SK-N-SH treated with all-trans-retinoic acid at 6 μM for 48 hours (cell line): Measurements from ENCODE around the gene C3orf49.

Experiments used
- BACH2 ChIP-seq: fragments of 250-450 bp; sonication (Bioruptor Pico); IDR thresholded peaks from 2 replicates; pipeline ENCODE4 v1.9.0; 2021; ENCODE audit warnings: mild to moderate bottlenecking, borderline replicate concordance
- CSDC2 ChIP-seq: fragments of 250-450 bp; sonication (Bioruptor Pico); IDR thresholded peaks from 2 replicates; pipeline ENCODE4 v1.5.0; 2020; ENCODE audit warnings: mild to moderate bottlenecking, moderate library complexity
- PPARA ChIP-seq: fragments of 250-450 bp; sonication (Bioruptor Pico); IDR thresholded peaks from 2 replicates; pipeline ENCODE4 v1.5.0; 2020; ENCODE audit warnings: mild to moderate bottlenecking, borderline replicate concordance
- RARB ChIP-seq: fragments of 250-450 bp; sonication (Bioruptor Pico); IDR thresholded peaks from 2 replicates; pipeline ENCODE4 v1.8.0; 2021; ENCODE audit warnings: mild to moderate bottlenecking, moderate library complexity
- TF ChIP-seq, protein P1 (sequence below): fragments of 250-450 bp; sonication (Bioruptor Pico); IDR thresholded peaks from 2 replicates; pipeline ENCODE4 v1.5.1; 2020; ENCODE audit warnings: low read depth, mild to moderate bottlenecking, moderate library complexity
- TF ChIP-seq, protein P2 (sequence below): fragments of 250-450 bp; sonication (Bioruptor Pico); IDR thresholded peaks from 2 replicates; pipeline ENCODE4 v1.8.0; 2020; ENCODE audit warnings: mild to moderate bottlenecking, moderate library complexity, borderline replicate concordance
- TF ChIP-seq, protein P3 (sequence below): fragments of 250-450 bp; sonication (Bioruptor Pico); IDR thresholded peaks from 2 replicates; pipeline ENCODE4 v1.5.1; 2021; ENCODE audit warnings: mild to moderate bottlenecking, moderate library complexity

DNA sequence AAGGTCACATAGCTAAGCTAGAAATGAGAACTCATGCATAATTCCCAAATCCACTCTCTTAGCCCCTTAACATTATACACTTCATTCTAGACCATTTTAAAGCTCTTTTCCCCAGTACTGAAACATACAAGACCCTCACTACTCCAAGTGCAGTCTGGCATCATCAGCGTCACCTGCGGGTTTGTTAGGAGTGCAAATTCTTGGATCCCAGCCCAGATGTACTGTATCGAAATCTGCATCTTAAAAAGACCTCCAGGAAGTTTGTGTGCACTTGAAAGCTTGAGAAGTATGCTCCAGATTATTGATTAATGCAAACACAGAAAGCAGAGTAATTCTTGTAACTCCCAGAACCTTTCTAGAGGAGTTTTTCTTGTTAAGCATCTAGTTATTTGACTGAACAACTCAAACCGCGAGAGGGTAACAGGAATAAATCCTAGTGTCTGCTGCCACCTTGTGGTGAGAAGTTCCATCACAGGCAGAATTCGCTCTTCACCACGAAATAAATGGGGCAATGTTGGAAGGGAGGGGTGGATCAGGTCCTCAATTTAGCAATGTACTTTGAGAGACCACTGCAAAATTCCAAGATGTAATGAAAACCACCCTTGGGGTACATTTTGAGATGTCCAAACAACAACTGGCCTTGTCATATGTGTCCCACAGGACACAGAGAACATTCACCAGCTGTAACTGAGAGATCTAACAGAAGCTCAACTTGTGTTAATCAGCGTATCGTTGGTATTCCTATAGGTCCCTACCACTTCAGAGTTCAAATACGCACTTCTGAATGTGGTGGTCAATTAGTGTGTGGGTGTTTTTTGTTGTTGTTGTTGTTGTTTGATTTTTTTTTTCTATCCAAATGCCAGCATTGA, 583 bp upstream of the C3orf49 start:
- TF ChIP-seq PPARA (no peak), CSDC2 (no peak), BACH2 (CRISPR knock-in tag) (no peak), RARB (CRISPR knock-in tag) (no peak)
- TF ChIP-seq, protein P1, sequence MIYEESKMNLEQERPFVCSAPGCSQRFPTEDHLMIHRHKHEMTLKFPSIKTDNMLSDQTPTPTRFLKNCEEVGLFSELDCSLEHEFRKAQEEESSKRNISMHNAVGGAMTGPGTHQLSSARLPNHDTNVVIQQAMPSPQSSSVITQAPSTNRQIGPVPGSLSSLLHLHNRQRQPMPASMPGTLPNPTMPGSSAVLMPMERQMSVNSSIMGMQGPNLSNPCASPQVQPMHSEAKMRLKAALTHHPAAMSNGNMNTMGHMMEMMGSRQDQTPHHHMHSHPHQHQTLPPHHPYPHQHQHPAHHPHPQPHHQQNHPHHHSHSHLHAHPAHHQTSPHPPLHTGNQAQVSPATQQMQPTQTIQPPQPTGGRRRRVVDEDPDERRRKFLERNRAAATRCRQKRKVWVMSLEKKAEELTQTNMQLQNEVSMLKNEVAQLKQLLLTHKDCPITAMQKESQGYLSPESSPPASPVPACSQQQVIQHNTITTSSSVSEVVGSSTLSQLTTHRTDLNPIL (CRISPR knock-in tag), result no peak
- TF ChIP-seq, protein P2, sequence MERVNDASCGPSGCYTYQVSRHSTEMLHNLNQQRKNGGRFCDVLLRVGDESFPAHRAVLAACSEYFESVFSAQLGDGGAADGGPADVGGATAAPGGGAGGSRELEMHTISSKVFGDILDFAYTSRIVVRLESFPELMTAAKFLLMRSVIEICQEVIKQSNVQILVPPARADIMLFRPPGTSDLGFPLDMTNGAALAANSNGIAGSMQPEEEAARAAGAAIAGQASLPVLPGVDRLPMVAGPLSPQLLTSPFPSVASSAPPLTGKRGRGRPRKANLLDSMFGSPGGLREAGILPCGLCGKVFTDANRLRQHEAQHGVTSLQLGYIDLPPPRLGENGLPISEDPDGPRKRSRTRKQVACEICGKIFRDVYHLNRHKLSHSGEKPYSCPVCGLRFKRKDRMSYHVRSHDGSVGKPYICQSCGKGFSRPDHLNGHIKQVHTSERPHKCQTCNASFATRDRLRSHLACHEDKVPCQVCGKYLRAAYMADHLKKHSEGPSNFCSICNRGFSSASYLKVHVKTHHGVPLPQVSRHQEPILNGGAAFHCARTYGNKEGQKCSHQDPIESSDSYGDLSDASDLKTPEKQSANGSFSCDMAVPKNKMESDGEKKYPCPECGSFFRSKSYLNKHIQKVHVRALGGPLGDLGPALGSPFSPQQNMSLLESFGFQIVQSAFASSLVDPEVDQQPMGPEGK (CRISPR knock-in tag), result no peak
- TF ChIP-seq, protein P3, sequence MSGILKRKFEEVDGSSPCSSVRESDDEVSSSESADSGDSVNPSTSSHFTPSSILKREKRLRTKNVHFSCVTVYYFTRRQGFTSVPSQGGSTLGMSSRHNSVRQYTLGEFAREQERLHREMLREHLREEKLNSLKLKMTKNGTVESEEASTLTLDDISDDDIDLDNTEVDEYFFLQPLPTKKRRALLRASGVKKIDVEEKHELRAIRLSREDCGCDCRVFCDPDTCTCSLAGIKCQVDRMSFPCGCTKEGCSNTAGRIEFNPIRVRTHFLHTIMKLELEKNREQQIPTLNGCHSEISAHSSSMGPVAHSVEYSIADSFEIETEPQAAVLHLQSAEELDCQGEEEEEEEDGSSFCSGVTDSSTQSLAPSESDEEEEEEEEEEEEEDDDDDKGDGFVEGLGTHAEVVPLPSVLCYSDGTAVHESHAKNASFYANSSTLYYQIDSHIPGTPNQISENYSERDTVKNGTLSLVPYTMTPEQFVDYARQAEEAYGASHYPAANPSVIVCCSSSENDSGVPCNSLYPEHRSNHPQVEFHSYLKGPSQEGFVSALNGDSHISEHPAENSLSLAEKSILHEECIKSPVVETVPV (CRISPR knock-in tag), result no peak
